Caki2 (cell line): ENCODE measurements around the gene EPB41L2. TPM values are rescaled to one million over a fixed set of nuclear protein-coding genes. Genes with fewer than 3 reads are reported as not detected.

Experiments used
- DNase-seq: peaks from one replicate; pipeline ENCODE4 v3.0.0-alpha.2; 2015; ENCODE audit warnings: low read depth
- in situ Hi-C: cut with HindIII; loops from 2 replicates; pipeline ENCODE4 v1.10.0; 2016; ENCODE audit warnings: low sequenced_read_pairs, low pct_unique_long_range_greater_than_20kb, mixed read lengths
- total RNA-seq: library from RNA; depleted of rRNA; stranded (reverse); fragments of >200 nt; shearing (Covaris generic); gene quantifications from 2 replicates; pipeline ENCODE4 v1.2.3, GENCODE V29; 2014; ENCODE audit warnings: low replicate concordance

The EPB41L2 gene
- total RNA-seq, 1 experiment from 2014 or later, result 66.1 TPM

DNA sequence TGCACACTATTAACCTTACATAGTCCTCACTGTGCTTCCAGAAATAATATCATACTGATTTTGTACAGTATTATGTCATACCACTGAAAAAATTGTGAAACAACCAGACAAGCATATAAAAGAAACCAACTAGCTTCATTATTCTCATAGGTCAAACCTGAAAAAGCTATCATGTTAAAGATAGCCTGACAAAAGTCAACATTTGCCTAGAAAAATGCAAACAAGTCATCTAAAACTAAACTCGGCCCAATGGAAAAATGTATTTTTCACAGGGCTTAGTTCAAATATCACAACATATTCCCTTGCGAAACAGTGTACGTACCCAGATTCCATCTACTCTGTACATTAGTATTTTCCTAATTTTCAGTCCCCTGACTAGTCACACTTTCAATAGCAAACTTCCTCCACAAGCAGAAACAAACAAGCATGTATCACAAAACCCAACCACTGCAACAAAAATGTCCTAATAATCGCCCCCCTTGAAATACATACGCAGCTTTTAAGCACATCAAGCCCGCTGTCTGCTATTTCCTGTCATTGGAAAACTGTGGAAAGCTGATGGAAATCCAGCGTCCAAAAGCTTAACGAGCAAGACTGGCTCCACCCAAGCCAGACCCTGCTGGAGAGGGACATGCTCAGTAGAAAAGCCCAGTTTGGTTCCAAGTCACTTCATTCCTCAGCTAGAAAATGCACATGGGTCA is 93.1 kb downstream of the EPB41L2 start:
- DNase-seq, result no peak
- in situ Hi-C loops, result no loop called here

DNA sequence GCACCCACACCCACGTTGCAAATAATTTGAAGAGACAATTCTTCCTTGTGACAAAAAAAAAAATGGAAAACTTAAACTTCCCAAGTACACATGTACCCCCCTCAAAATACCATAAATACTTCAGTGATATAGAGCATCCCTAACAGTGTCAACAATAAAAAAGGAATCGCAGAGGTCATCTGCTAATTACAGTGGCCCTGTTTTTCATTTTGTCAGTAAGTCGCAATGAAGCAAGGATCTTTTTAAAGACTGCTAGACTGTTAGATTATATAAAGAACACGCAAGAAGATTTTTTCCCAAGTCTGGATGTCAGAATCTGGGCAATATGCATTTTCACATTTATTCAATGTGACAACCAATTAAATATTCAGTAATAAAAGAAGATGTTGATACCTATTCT is 93.9 kb downstream of the EPB41L2 start:
- in situ Hi-C loops, result no loop called here
- no peak for DNase-seq

- DNase-seq, result no peak
- in situ Hi-C loops, result no loop called here
Measured at GRCh38 chr6:130968476-130968875, 94.6 kb downstream of the EPB41L2 start.

DNA sequence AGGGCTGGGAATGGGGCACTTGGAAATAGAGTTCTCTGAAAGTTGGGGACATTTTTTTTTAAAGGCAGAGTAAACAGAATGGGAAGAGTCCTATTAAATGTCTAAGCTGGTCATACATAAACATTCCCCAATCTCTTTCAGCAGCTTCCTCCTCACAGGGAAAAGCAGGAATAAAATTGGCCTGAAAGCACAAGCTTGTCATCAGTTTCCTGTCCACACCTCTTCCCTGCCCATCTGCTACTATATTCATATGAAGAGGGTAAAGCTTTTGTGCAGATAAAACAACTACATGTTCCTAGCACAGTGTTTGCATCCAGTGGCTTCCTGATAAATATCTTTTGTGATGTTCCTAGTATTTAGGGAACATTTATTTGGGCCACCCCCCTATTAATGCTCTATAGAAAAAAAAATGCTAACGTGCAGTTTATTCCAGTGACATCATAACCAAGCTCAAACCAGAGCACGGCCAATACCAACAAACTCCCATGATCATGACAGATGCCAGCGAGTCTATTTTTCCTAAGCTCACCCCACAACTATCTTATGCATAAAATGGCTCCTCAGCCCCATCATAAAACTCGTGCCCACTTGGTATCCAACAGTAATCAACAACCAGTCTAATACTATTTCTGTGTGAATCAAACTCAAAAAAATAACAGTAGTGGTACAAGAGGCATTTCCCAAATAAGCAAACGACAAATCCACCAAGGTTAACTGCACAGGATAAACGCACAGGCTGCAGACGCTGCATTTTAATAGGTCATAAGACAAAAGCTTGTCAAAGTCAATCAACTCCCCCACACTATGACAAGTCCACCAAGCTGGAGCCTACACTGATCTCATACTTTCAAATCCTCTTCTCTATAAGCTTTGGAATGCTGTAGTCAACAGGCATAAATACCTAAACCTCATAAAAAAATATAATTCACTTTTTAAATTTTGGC is 95.3 kb downstream of the EPB41L2 start:
- no peak for DNase-seq
- in situ Hi-C loops, result no loop called here

DNA sequence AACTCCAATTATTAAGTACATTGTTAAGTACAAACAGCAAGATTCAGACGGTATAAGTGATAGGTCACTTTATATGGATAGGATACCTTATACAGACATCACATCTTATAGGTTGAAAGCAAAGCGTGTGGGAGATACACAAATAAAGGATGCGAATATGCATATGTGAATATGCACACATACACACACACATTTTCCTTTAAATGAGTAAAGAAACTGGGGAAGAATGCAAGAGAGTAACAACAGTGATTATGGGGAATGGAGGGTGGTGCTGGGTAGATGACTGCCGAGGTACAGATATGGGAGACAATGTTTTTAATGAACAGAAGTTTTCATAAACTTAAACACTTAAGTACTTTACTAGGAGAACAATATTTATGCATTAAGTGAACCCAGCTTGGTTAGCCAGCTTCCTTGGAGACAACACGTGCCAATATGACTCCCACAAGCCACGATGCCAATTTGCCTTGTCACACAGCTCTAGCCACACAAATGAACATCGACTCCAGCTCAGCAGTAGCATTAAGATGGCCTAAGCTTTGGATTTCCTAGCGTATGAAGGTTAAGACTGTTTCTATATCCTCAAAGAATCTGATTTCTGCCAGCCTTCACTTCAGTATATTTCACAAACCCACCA is 96.6 kb downstream of the EPB41L2 start:
- in situ Hi-C loops, result no loop called here
- no peak for DNase-seq

DNA sequence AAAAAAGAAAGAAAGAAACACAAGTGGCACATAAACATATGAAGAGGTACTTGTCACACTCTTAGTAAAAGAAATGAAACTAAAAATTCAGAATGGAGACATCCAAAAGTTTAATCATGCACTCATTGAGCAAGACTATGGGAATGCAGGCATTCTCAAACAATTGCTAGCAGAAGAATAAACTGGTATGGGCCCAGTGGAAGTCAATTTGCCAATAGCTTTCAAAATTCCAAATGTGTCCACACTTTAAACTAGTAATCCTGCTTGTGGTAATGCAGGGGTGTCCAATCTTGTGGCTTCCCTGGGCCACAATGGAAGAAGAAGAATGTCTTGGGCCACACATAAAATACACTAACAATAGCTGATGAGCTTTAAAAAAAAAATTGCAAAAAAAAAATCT is 97.4 kb downstream of the EPB41L2 start:
- in situ Hi-C loops, result no loop called here
- DNase-seq, result no peak

DNA sequence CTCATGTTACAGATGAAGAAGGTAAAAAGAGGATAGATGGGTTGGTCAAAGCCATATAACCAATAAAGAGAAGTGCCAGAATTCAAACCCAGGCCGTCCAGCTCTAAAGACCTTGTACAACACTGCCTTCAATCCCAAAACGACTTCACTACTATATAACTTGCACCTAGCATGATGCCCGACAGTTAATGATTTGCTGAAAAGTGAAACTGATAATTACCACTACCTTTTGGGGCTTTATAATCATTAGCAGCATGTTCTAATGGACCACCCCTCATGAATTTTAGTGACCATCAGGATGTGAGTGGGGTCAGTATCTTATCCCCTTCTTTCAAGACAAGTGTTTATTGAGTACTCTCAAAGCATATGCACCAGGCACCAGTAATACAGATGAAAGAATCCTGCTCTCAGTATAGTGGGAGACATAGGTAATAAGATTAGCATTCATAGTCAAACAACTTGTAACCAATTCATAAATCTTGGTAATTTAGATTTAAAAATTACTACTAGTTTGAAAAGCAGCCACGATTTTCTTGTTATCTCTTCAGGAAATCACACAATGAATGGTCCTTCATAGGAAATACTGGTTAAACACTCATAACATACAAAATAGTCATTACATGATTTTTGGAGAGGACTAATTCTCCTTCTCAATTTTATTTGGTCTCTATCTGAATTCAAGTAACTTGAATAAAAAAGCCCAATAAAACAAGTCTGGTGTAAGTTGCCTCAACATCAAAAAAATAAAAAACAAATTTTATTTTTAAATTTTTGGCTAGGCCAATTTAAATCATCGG is 98.0 kb downstream of the EPB41L2 start:
- in situ Hi-C loops, result no loop called here
- no peak for DNase-seq

GRCh38 chr6:130964289-130964688 is 98.8 kb downstream of the EPB41L2 start:
- DNase-seq, result no peak
- in situ Hi-C loops, result no loop called here

DNA sequence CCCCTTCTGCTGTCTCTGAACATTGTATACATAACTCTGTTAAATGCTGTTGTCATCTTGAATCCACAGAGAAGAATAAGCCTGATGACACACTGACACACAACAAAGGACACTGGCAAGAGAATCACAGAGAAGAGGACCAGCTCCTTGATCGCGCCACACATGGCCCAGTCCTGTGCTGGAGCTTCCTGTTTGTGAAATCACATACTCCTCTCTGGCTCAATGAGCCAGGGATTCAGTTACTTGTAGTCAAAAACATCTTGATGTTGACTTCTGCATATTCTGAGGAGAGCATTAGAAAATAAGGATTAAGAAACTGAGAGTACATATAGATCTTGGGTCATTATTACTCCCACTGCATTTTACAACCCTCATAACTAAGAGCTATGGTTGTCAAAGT is 100.1 kb downstream of the EPB41L2 start:
- no peak for DNase-seq
- in situ Hi-C loops, result no loop called here

- in situ Hi-C loops, result no loop called here
- DNase-seq, result peak; percentile 46
Measured at GRCh38 chr6:130961148-130961547, 101.9 kb downstream of the EPB41L2 start.

DNA sequence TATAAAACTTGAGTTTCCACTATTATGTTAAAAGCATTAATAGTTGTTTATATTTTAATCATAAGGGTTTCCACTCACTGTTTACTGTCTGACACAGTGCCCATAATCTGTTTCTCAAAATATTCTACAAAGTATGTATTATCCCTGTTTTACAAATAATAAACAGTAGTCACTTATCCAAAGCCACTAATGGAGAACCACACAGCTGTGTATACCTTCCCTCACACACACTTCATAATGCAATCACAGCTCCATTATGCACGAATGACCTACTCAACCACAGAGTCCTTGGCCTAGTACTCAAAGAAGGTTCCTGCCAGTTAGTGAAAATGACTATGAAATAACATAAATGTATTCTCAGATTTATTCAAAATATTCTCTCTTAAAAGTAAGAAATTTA is 103.1 kb downstream of the EPB41L2 start:
- no peak for DNase-seq
- in situ Hi-C loops, result no loop called here

DNA sequence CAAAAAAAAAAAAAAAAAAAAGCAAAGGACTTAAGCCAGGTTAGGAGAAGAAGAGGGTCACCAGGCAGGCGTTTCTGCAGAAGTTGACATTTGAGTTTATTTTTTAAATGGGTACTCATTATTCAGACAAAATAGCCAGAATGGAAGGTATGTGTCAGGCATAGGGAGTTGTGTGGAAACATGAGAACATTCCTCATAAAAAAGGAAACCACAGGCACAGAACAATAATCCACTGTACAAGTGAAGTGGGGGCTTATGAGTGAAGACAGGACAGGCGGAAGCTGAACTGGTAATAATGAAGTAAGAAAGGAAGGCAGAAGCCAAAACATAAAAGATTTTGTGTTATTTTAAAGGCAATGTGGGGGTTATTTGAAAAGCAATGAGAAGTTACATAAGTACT is 104.6 kb downstream of the EPB41L2 start:
- DNase-seq, result no peak
- in situ Hi-C loops, result no loop called here

DNA sequence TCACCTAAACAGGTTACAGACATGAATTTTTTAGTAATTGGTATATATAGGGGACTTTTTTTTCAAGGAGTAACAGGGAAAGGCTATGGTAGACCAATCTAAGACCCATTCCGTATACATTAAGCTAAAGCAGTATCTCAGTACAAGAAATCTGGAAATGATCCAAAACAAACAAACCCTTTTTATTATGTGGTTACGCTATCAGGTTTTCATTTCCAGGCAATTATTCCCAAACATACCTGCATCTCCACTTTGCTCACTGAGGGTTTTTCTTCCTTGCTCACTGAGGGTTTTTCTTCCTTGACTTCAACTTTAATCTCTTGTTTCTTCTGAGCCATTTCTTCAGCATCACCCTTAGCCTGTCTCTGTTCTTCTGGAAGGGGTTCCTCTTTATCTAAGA is 107.3 kb downstream of the EPB41L2 start:
- in situ Hi-C loops, result no loop called here
- no peak for DNase-seq

DNA sequence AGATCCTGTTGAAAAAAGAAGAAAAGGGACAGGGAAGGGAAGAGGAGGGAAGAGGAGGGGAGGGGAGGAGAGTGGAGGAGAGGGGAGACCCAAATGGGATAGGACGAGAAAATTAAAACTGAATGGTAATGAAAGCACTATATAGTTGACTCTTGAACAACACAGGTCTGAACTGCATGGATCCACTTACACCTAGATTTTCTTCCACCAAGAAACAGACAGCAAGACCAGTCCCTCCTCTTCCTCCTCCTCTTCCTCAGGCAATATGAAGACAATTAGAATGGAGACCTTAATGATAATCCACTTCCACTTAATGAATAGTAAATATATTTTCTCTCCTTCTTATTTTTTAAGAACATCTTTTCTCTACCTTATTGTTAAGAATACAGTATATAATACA is 113.5 kb downstream of the EPB41L2 start:
- in situ Hi-C loops, result no loop called here
- DNase-seq, result no peak

DNA sequence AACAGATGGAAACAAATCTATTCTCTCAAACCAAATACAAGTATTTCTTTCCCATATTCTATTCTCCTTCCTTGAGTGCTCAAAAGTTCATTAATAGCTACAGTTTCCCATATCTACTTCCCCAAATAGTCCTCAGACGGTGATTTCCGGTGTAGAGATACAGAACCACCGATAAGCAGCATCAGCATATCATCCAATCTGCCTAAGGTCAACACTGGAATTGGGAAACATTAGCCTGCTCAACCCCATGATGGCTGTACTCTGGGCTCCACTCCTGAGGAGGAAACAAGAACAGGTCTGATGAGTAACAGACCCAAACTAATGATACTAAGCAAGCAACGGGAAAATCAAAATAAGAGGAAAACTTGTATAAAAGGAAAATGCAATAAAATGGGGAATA is 115.6 kb downstream of the EPB41L2 start:
- in situ Hi-C loops, result no loop called here
- no peak for DNase-seq

DNA sequence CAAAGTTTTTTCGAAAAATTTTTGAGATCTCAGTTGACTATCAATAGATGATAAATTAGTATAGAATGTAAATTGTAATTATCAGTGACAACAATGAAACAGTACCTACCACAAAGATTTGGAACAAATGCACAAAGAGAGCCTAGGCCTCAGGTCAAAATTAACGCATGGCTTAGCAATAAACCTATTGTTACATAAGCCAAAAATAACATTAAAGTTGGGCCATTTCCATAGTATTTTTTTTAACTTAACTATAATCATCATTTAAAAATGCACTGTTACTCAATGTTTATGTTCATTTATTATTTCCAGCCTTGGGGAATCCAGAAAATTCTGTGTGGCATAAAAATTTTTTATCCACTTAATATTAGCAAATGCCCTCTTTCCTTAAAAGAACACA is 117.0 kb downstream of the EPB41L2 start:
- in situ Hi-C loops, result no loop called here
- DNase-seq, result no peak

DNA sequence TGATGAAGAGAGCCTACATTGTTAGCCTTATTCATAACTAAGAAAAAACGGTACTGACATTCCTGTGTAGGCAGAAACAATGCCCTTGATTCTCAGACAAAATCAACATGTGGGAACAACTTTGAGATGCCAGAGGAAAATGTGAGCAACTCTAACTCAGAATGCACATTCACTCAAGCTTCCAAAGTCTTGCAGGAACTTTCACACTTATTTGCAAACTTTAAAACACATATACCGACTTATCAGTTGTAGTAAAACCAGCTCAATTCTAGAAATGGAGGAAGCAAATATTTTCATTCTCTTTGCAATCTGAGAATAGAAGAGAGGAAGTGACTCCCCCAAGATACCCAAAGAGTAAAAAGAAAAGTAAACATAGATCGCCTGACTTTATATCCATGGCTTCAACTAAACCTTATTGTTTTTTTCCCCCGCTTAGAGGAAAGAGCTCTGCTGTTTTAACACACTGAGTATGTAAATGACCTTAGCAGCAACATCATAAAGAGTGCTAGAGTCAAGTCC is 117.6 kb downstream of the EPB41L2 start:
- in situ Hi-C loops, result no loop called here
- DNase-seq, result no peak

DNA sequence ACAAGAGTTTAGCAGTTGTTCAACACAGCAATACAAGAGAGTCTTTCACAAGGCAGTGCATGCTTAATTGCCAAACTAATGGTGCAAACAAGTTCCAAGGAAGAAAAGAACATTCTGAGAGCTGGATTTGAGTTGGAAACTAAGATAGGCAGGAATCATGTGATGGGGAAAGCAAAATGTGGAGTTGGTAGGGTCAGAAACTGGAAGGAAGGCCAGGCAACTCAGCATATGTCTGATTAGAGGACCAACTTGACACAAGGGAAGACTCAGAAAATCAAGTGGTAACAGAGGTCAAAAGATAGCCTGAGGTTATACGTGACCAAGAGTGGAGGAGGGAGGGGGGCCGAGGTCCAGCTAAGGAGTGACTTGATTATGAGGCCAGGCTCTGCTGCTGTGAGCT is 118.6 kb downstream of the EPB41L2 start:
- DNase-seq, result no peak
- in situ Hi-C loops, result no loop called here
